B cell (primary cell): ENCODE measurements around the gene HES5. TPM values are rescaled to one million over a fixed set of nuclear protein-coding genes. Genes with fewer than 3 reads are reported as not detected.
"Not testable (repeated sequence)": the region's sequence is repeated elsewhere in the genome, so short reads cannot be mapped to it uniquely, and the experiment has no call there.

Experiments used
- ATAC-seq: fragments of 200-7000 bp; cut with Tn5 transposase; one replicate; pipeline ENCODE4 v1.10.0; 2021; ENCODE audit warnings: low read depth, mild to moderate bottlenecking, moderate number of reproducible peaks, moderate library complexity
- CTCF ChIA-PET: fragments of 350-600 bp; sonication (Branson Sonifier 250); formaldehyde crosslinking; loops from one replicate; lab custom pipeline; 2021; ENCODE audit warnings: antibody characterized with exemption, inconsistent platforms; lab: Charles Lee
- POLR2A ChIA-PET: fragments of 350-600 bp; sonication (Branson Sonifier 250); formaldehyde crosslinking; loops from one replicate; lab custom pipeline; 2021; ENCODE audit warnings: antibody characterized with exemption; lab: Charles Lee
- DNase-seq: peaks from one replicate; pipeline ENCODE4 v3.0.0; 2013
- H2AFZ ChIP-seq: 2 replicates; pipeline ENCODE4 v1.6.1; 2012; ENCODE audit warnings: mild to moderate bottlenecking, low read depth, low read length; ENCODE audit not compliant: insufficient read depth, poor library complexity, severe bottlenecking
- H3K27ac ChIP-seq, 2 donors: 1 replicate in 1 of 2; 2 replicates in 1 of 2; pipeline ENCODE4 v1.5.1; 2012 to 2013; ENCODE audit warnings: low read length in 2 of 2, mild to moderate bottlenecking in 2 of 2, moderate library complexity in 1 of 2
- H3K27me3 ChIP-seq, 4 experiments: fragments of 200-600 bp in 1 of 4; sonication (generic) in 1 of 4; replicated peaks in 1 of 4; 1 replicate in 2 of 4; 2 replicates in 2 of 4; pipeline versions ENCODE4 v1.6.1 to v1.7.0; 2013 to 2016; ENCODE audit warnings: low read length in 3 of 4, mild to moderate bottlenecking in 2 of 4, mixed read lengths in 1 of 4, moderate library complexity in 1 of 4; ENCODE audit not compliant: insufficient read depth in 4 of 4, control insufficient read depth in 3 of 4; ENCODE audit errors: control extremely low read depth in 1 of 4
- H3K36me3 ChIP-seq, 2 experiments: replicated peaks in 1 of 2; 1 replicate in 1 of 2; 2 replicates in 1 of 2; pipeline versions ENCODE4 v1.6.1 to v1.7.1; 2013; ENCODE audit warnings: low read length in 1 of 2; ENCODE audit not compliant: insufficient read depth in 2 of 2, control insufficient read depth in 1 of 2; ENCODE audit errors: control extremely low read depth in 1 of 2, extremely low read depth in 1 of 2
- H3K4me1 ChIP-seq, 2 donors: fragments of 200-600 bp in 1 of 2; sonication (generic) in 1 of 2; 1 replicate in 1 of 2; 2 replicates in 1 of 2; pipeline versions ENCODE4 v1.5.1 to v1.6.1; 2013 to 2017; ENCODE audit warnings: low read length in 2 of 2; ENCODE audit not compliant: control insufficient read depth in 2 of 2, insufficient read depth in 2 of 2
- H3K4me2 ChIP-seq: replicated peaks from 2 replicates; pipeline ENCODE3; 2012; ENCODE audit warnings: mild to moderate bottlenecking, low read depth, low read length; ENCODE audit not compliant: poor library complexity, severe bottlenecking
- H3K4me3 ChIP-seq, 5 experiments: fragments of 200-600 bp in 1 of 5; sonication (generic) in 1 of 5; 1 replicate in 3 of 5; 2 replicates in 2 of 5; pipeline versions ENCODE4 v1.5.1 to v1.7.0; 2011 to 2016; ENCODE audit warnings: low read length in 4 of 5, mild to moderate bottlenecking in 4 of 5, low read depth in 2 of 5, control low read depth in 1 of 5, moderate library complexity in 1 of 5; ENCODE audit not compliant: insufficient read depth in 1 of 5; ENCODE audit errors: control extremely low read depth in 1 of 5, extremely low read depth in 1 of 5
- H3K79me2 ChIP-seq: fragments of 200-600 bp; sonication (generic); one replicate; pipeline ENCODE4 v1.6.0; 2016; ENCODE audit warnings: low read length; ENCODE audit not compliant: control insufficient read depth, insufficient read depth
- H3K9ac ChIP-seq: fragments of 200-600 bp; sonication (generic); 2 replicates; pipeline ENCODE4 v1.6.1; 2017; ENCODE audit warnings: mild to moderate bottlenecking, low read length, moderate library complexity
- H3K9me3 ChIP-seq, 3 donors: one replicate each; pipeline versions ENCODE4 v1.6.1 to v1.7.1; 2013; ENCODE audit warnings: low read length in 2 of 3; ENCODE audit not compliant: control insufficient read depth in 2 of 3, insufficient read depth in 1 of 3; ENCODE audit errors: control extremely low read depth in 1 of 3
- H4K20me1 ChIP-seq: 2 replicates; pipeline ENCODE4 v1.6.0; 2012; ENCODE audit warnings: mild to moderate bottlenecking, low read length; ENCODE audit not compliant: insufficient read depth, control insufficient read depth, poor library complexity, severe bottlenecking
- H3K27ac Mint-ChIP-seq: one replicate; pipeline ENCODE4 v1.8.0; 2021; ENCODE audit warnings: mixed read lengths
- H3K27me3 Mint-ChIP-seq: one replicate; pipeline ENCODE4 v1.8.0; 2021; ENCODE audit warnings: mixed read lengths
- H3K4me1 Mint-ChIP-seq: one replicate; pipeline ENCODE4 v1.8.0; 2021; ENCODE audit warnings: mixed read lengths
- H3K4me3 Mint-ChIP-seq: one replicate; pipeline ENCODE4 v1.8.0; 2021; ENCODE audit warnings: mixed read lengths
- H3K9me3 Mint-ChIP-seq: one replicate; pipeline ENCODE4 v1.8.0; 2022; ENCODE audit warnings: mixed read lengths; ENCODE audit not compliant: insufficient read depth
- CTCF ChIP-seq: fragments of 200-600 bp; IDR thresholded peaks from one replicate; pipeline ENCODE4 v1.8.0; 2022; ENCODE audit warnings: antibody characterized with exemption, mild to moderate bottlenecking
- EZH2 ChIP-seq: IDR thresholded peaks from 2 replicates; pipeline ENCODE4 v1.6.1; 2012; ENCODE audit warnings: borderline replicate concordance, low read depth, mild to moderate bottlenecking, moderate library complexity, low read length; ENCODE audit not compliant: insufficient read depth, poor library complexity, severe bottlenecking
- WGBS: methylation state at CpG from one replicate; pipeline ENCODE4 v1.1.5; 2013; ENCODE audit warnings: missing lambda C conversion rate; ENCODE audit not compliant: insufficient coverage; 5-methylcytosine and 5-hydroxymethylcytosine counted together
- intact Hi-C: fragments of 100-400 bp; cut with micrococcal nuclease; formaldehyde crosslinking; loops from one replicate; pipeline ENCODE4 v1.10.0; 2022
- polyA plus RNA-seq: library from polyadenylated mRNA; depleted of rRNA; stranded (reverse); fragments of >200 nt; gene quantifications from 2 replicates; pipeline ENCODE4 v1.2.3, GENCODE V29; 2012
- total RNA-seq, 2 donors: library from RNA; stranded (reverse); fragments of 120-200 nt in 1 of 2; gene quantifications; 1 replicate in 1 of 2; 2 replicates in 1 of 2; pipeline versions ENCODE4 v1.2.3 to v1.2.4, GENCODE V29; 2013 to 2022

Gene HES5
- total and polyA plus RNA-seq, 2 donors (not counting 1 experiment from before 2014, with no cell fraction given) = not detected

GRCh38 chr1:2578758-2579118, 48.7 kb upstream of the HES5 start:
- Histone ChIP-seq H3K79me2 (peaks cover 4% of the 10 kb centered on the region), H4K20me1 (no peaks in the 10 kb centered on the region), H2AFZ (peak overlapping the region; percentile 19), H3K9me3 (peaks cover 0 to 19% (median 3%) of the 10 kb centered on the region in 3 donors), H3K9ac (peak overlapping the region; percentile 75), H3K36me3 (peaks cover 0 to 3% of the 10 kb centered on the region in 2 experiments), H3K27me3 (no peaks in the 10 kb centered on the region), H3K4me2 (peak overlapping the region; percentile 73), H3K27ac (peak overlapping the region; percentile 94 to 100), H3K4me1 (peaks cover 64 to 86% of the 10 kb centered on the region in 2 donors), H3K4me3 (peak overlapping the region in 4 of 5 experiments; percentile 47 to 70 (median 54))
- peak; percentile 53 for DNase-seq
- CTCF ChIA-PET = interaction anchor here (2.3 to 6.1 kb wide), 3 partner anchors 18 to 31 kb away, joined by 9 to 33 read pairs (median 15); partner anchors contain the start of gene TNFRSF14
- intact Hi-C loops = loop anchor here (1.0 kb wide), 3 partner anchors 8 to 187 kb away; partner anchors contain the start of genes MORN1, PRXL2B and RER1
- no peak for TF ChIP-seq EZH2
- no peak for TF ChIP-seq CTCF
- H3K9me3 Mint-ChIP-seq = peaks cover 9% of the 10 kb centered on the region
- peak overlapping the region; percentile 83 for H3K4me3 Mint-ChIP-seq
- POLR2A ChIA-PET = interaction anchor here (0.9 to 3.7 kb wide), 6 partner anchors 7 to 53 kb away, joined by 3 to 38 read pairs (median 23); partner anchors contain the start of genes PANK4, PRXL2B and TNFRSF14
- H3K4me1 Mint-ChIP-seq = peaks cover 72% of the 10 kb centered on the region
- H3K27me3 Mint-ChIP-seq = no peaks in the 10 kb centered on the region
- peak overlapping the region; percentile 98 for H3K27ac Mint-ChIP-seq
- ATAC-seq = no peak
- no CpG with 5 or more reads among the region's 4 CpGs for WGBS

DNA sequence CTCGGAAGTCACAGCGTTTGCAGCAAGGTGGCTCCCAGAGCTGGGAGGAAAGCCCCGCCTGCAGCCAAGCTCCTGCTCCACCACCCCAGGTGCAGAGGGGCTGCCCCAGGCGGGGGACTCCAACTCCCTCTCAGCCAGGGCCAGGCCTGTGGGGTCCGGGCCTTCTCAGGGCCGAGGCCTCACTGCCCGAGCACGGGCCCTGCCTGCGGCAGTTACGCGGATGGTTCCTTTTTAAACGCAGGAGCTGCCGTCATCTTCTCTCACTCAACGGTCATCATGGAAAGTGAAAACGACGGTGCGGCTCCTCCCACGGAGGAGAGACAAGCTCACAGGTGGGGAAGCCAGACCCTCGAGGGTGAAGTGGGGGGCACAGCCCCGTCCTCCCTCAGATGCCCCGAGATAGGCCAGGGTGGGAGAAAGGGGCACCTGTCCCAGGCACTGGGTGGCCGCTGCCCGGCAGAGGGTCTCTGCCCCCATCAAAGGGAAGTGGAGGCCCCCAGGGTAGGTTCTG, 47.6 kb upstream of the HES5 start:
- not testable (repeated sequence) for H3K27me3 ChIP-seq, H3K79me2 ChIP-seq, H3K27me3 Mint-ChIP-seq, H3K36me3 ChIP-seq, H4K20me1 ChIP-seq
- Histone ChIP-seq H3K4me3 (peak overlapping the region in 4 of 5 experiments; percentile 47 to 70 (median 54)), H3K27ac (peak overlapping the region; percentile 94 to 100), H3K4me2 (peak overlapping the region; percentile 73), H3K9ac (peak overlapping the region; percentile 75), H3K9me3 (peaks cover 0 to 25% (median 3%) of the 10 kb centered on the region in 3 donors), H2AFZ (peak overlapping the region; percentile 19), H3K4me1 (peaks cover 59 to 75% of the 10 kb centered on the region in 2 donors)
- peak overlapping the region; percentile 98 for H3K27ac Mint-ChIP-seq
- ATAC-seq (peak; percentile 40), DNase-seq (peak; percentile 87)
- peak overlapping the region; percentile 83 for H3K4me3 Mint-ChIP-seq
- ChIA-PET CTCF (interaction anchor here (0.7 to 6.1 kb wide), 6 partner anchors 8 to 32 kb away, joined by 3 to 33 read pairs (median 12); partner anchors contain the start of genes PRXL2B and TNFRSF14), POLR2A (interaction anchor here (0.8 to 3.7 kb wide), 7 partner anchors 8 to 277 kb away, joined by 3 to 38 read pairs (median 13); partner anchors contain the start of genes PANK4, PRXL2B and TNFRSF14)
- peaks cover 12% of the 10 kb centered on the region for H3K9me3 Mint-ChIP-seq
- peaks cover 72% of the 10 kb centered on the region for H3K4me1 Mint-ChIP-seq
- 26% methylated on average over 12 of the region's 23 CpGs for WGBS
- intact Hi-C loops = loop anchor here (1.0 kb wide), 3 partner anchors 9 to 186 kb away; partner anchors contain the start of genes MORN1, PRXL2B and RER1
